Large intestine (tissue), 3 donors: ENCODE data around the gene DDX42. TPM values are rescaled to one million over a fixed set of nuclear protein-coding genes. Genes with fewer than 3 reads are reported as not detected.
"Not testable (repeated sequence)": the region's sequence is repeated elsewhere in the genome, so short reads cannot be mapped to it uniquely, and the experiment has no call there.

ENCODE experiments used
- DNase-seq, 2 donors: peaks; one replicate each; pipeline versions ENCODE4 v3.0.0 to v3.0.0-alpha.2; 2013
- H3K27ac ChIP-seq: one replicate; pipeline ENCODE4 v1.5.1; 2013; ENCODE audit warnings: low read length
- H3K27me3 ChIP-seq: 2 replicates; pipeline ENCODE4 v1.6.1; 2013; ENCODE audit warnings: low read length; ENCODE audit not compliant: control insufficient read depth, insufficient read depth
- H3K36me3 ChIP-seq: 2 replicates; pipeline ENCODE4 v1.6.1; 2013; ENCODE audit warnings: low read length; ENCODE audit not compliant: control insufficient read depth, insufficient read depth
- H3K4me1 ChIP-seq: one replicate; pipeline ENCODE4 v1.6.1; 2013; ENCODE audit warnings: low read length; ENCODE audit not compliant: control insufficient read depth, insufficient read depth
- H3K4me3 ChIP-seq: one replicate; pipeline ENCODE4 v1.5.1; 2013; ENCODE audit warnings: low read length
- H3K9me3 ChIP-seq: one replicate; pipeline ENCODE4 v1.6.1; 2013; ENCODE audit warnings: mild to moderate bottlenecking, low read depth, low read length, moderate library complexity; ENCODE audit not compliant: control insufficient read depth
- WGBS: methylation state at CpG from one replicate; pipeline ENCODE4 v1.1.5; 2013; ENCODE audit warnings: low lambda C conversion rate; ENCODE audit not compliant: insufficient coverage; 5-methylcytosine and 5-hydroxymethylcytosine counted together
- polyA plus RNA-seq: library from polyadenylated mRNA; unstranded; fragments of 120-200 nt; gene quantifications from one replicate; pipeline ENCODE4 v1.2.1, GENCODE V29; 2013

Gene DDX42
- polyA plus RNA-seq, 1 donor = 136 TPM

- WGBS = no CpG with 5 or more reads among the region's 5 CpGs
- Histone ChIP-seq H3K4me3 (no peak overlapping the region), H3K27me3 (no peaks in the 10 kb centered on the region), H3K27ac (no peak overlapping the region), H3K4me1 (peaks cover 37% of the 10 kb centered on the region), H3K9me3 (no peaks in the 10 kb centered on the region), H3K36me3 (peaks cover 49% of the 10 kb centered on the region)
- no peak for DNase-seq
Observed at GRCh38 chr17:63837962-63838600, 64.1 kb downstream of the DDX42 start.

- peak overlapping the region; percentile 37 for H3K27ac ChIP-seq
- H3K27me3 ChIP-seq = no peaks in the 10 kb centered on the region
- no peak overlapping the region for H3K4me3 ChIP-seq
- peak in 1 of 2 donors; percentile 18 for DNase-seq
- H3K36me3 ChIP-seq = peaks cover 43% of the 10 kb centered on the region
- peaks cover 41% of the 10 kb centered on the region for H3K4me1 ChIP-seq
- H3K9me3 ChIP-seq = no peaks in the 10 kb centered on the region
- WGBS = 96% methylated on average over 3 of the region's 7 CpGs
Observed at GRCh38 chr17:63838631-63839171, 64.7 kb downstream of the DDX42 start.

- WGBS = 33% methylated on average over 1 of the region's 4 CpGs
- DNase-seq = no peak
- Histone ChIP-seq H3K4me3 (peak overlapping the region; percentile 98), H3K36me3 (peaks cover 25% of the 10 kb centered on the region), H3K9me3 (no peaks in the 10 kb centered on the region), H3K27ac (peak overlapping the region; percentile 72), H3K27me3 (no peaks in the 10 kb centered on the region), H3K4me1 (peaks cover 36% of the 10 kb centered on the region)
Observed at GRCh38 chr17:63840591-63841349, 66.8 kb downstream of the DDX42 start.

- Histone ChIP-seq H3K36me3 (peaks cover 18% of the 10 kb centered on the region), H3K27ac (peak overlapping the region; percentile 72), H3K4me3 (peak overlapping the region; percentile 98), H3K9me3 (no peaks in the 10 kb centered on the region), H3K27me3 (no peaks in the 10 kb centered on the region), H3K4me1 (peaks cover 36% of the 10 kb centered on the region)
- WGBS = no CpG with 5 or more reads among the region's 26 CpGs
- peak; percentile 47 to 74 for DNase-seq
Observed at GRCh38 chr17:63841350-63842172, 67.6 kb downstream of the DDX42 start.

- no CpG with 5 or more reads among the region's 36 CpGs for WGBS
- Histone ChIP-seq H3K9me3 (no peaks in the 10 kb centered on the region), H3K36me3 (peaks cover 12% of the 10 kb centered on the region), H3K4me3 (peak overlapping the region; percentile 98), H3K27me3 (no peaks in the 10 kb centered on the region), H3K4me1 (peaks cover 36% of the 10 kb centered on the region), H3K27ac (peak overlapping the region; percentile 72)
- no peak for DNase-seq
Observed at GRCh38 chr17:63842173-63842539, 68.2 kb downstream of the DDX42 start.

- peak; percentile 98 to 100 for DNase-seq
- no CpG with 5 or more reads among the region's 92 CpGs for WGBS
- no peaks in the 10 kb centered on the region for H3K27me3 ChIP-seq
- no peaks in the 10 kb centered on the region for H3K9me3 ChIP-seq
- H3K4me3 ChIP-seq = peak within 1 kb of the TSS; percentile 98
- H3K4me1 ChIP-seq = peaks cover 36% of the 10 kb centered on the region
- peaks cover 6% of the 10 kb centered on the region for H3K36me3 ChIP-seq
- peak within 1 kb of the TSS; percentile 72 for H3K27ac ChIP-seq
Observed at GRCh38 chr17:63842540-63843386, 68.8 kb downstream of the DDX42 start, which contains the start of gene SMARCD2. TSS of gene SMARCD2 (minus strand) at chr17:63842685. CDS start at chr17:63842674, 11 bp downstream.

GRCh38 chr17:63843387-63843888, 69.5 kb downstream of the DDX42 start:
- peaks cover 32% of the 10 kb centered on the region for H3K4me1 ChIP-seq

GRCh38 chr17:63843910-63844677, 70.1 kb downstream of the DDX42 start:
- H3K27me3 ChIP-seq = no peaks in the 10 kb centered on the region
- H3K36me3 ChIP-seq = no peaks in the 10 kb centered on the region
- DNase-seq = no peak
- H3K4me1 ChIP-seq = peaks cover 26% of the 10 kb centered on the region
- H3K4me3 ChIP-seq = no peak overlapping the region
- 63% methylated on average over 6 of the region's 9 CpGs for WGBS
- H3K9me3 ChIP-seq = peaks cover 10% of the 10 kb centered on the region
- H3K27ac ChIP-seq = no peak overlapping the region

More at GRCh38 chr17:63843387-63843888, 69.5 kb downstream of the DDX42 start:
- Histone ChIP-seq H3K4me3 (peak overlapping the region; percentile 63), H3K27ac (peak overlapping the region; percentile 72)
- H3K27me3 ChIP-seq, H3K36me3 ChIP-seq, H3K9me3 ChIP-seq: not testable (repeated sequence)
- no CpG with 5 or more reads among the region's 19 CpGs for WGBS
- peak in 1 of 2 donors; percentile 26 for DNase-seq

DNA sequence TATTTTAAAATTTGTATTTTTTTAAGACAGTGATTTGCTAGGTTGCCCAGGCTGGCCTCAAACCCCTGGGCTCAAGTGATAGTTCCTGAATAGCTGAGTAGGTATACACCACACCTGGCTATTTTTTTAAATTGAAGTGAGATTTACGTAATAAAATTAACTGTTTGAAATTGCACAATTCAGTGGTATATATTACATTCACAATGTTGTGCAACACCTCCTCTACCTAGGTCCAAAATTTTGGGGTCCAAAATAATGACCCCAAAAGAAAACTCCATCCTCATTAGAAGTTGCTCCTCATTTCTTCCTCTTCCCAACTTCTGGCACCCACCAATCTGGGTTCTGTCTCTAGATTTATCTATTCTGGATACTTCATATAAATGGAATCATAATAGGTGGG, 71.5 kb downstream of the DDX42 start:
- H3K27ac ChIP-seq = no peak overlapping the region
- peaks cover 16% of the 10 kb centered on the region for H3K9me3 ChIP-seq
- H3K36me3 ChIP-seq = no peaks in the 10 kb centered on the region
- H3K4me3 ChIP-seq = no peak overlapping the region
- no peaks in the 10 kb centered on the region for H3K27me3 ChIP-seq
- H3K4me1 ChIP-seq = peaks cover 14% of the 10 kb centered on the region
- no CpG with 5 or more reads among the region's 1 CpG for WGBS
- DNase-seq = no peak
